ENCODE results near the gene NTM.

Gene NTM

DNA sequence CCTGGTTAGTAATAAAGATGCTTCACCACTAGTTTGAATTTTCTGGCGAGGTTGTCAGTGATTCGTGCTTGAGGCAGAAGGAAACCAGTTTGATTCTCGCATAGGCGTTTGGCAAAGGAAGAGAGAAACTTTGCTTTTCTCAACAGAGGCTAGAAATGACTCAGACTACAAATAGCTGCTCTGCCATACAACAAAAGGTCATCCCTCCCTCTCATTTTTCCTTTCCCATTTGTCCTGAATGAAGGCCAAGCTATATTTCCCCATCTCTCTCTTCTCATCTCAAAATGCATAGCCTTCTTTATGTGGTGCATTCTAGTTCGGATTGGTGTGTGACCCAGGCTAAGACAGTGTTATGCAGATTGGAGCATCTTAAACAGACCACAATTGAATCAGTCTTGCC, 741.4 kb downstream of the NTM start:
- no peak for DNase-seq

DNA sequence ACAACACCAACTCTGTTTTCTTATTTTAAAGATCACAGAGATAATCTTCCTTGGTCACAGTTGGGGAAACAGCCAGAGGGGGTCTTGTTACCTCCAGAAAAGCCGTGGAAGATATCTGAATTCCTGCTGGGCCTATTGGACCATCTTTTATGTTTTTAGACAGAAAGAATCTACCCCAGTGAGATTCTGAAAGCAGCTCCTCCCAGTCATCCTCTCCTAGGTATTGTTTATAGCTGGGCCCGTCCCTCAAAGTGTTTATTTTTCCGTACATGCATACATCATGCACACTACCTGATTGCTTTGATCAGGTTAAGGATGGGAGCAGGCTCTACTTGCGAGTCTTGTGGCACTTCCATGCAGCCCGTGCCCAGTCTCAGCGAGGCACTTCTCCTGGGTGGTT, 742.4 kb downstream of the NTM start:
- DNase-seq: no peak

DNA sequence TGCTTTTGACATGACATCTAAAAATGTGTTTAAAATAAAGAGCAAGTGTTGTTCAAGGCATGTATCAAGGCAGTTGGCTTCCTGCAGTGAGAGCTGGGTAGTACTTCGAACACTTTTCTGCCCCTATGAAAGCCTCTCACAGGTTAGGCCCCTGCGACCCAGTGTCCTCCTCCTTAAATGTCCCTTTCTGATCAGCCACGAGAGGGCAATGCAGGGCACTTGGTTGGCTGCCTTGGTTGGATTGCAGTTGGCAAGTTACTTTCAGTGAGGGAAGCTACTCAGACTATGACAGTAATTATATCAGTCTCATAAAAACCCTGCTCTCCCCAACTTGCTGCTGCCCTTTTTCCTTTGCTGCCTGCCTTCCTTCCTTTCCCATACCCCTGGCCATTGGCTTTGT, 743.8 kb downstream of the NTM start:
- no peak for DNase-seq

DNA sequence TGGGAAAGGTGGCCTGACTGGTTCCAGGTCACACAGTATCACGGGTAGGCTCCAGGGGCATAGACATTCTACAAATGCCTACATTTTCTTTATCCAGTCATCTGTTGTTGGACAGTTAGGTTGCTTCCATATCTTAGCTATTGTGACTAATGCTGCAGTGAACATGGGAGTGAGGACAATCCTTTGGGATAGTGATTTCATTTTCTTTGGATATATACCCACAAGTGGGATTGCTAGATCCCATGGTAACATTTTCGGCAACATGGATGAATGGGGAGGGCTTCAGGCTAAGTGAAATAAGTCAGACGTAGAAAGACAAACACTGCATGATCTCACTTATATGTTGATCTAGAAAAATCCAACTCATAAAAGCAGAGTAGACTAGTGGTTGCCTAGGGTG, 744.3 kb downstream of the NTM start:
- no peak for DNase-seq

DNA sequence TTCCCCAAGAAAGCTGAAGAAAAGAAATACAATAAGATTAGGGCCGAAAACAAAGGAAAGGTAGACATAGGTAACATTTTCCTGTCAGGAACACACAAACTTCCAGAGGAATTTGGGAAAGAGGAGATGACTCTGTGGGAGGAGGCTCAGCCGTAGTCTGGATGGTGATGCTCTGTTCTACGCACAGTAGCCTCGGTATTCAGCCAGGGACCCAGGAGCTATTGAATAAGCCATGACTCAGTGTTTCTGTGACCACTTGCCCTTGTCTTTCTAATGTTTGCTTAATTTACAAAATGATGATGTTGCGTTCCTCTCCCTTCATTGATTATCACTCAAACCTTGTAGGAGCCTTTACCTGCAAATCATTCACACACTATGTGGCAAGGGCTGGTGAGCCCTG, 745.0 kb downstream of the NTM start:
- DNase-seq: no peak

DNA sequence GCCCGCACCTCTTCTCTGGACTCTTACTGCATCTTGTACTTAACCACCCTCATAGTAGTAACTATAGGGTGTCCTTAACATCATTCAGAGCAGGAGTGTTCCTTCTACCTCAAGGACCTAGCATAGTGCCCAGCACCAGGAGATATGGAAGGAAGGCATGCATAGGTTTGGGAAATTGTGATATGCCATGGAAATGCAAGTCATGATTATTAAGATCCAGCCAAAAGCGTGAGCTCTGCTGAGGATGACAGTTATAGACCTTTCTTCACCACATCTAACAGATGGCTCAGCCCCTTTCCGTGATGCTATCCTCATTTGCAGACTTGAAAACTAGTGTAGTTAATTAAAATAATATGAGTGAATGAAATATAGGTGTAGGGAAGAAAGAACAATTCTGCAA, 746.1 kb downstream of the NTM start:
- no peak for DNase-seq

DNA sequence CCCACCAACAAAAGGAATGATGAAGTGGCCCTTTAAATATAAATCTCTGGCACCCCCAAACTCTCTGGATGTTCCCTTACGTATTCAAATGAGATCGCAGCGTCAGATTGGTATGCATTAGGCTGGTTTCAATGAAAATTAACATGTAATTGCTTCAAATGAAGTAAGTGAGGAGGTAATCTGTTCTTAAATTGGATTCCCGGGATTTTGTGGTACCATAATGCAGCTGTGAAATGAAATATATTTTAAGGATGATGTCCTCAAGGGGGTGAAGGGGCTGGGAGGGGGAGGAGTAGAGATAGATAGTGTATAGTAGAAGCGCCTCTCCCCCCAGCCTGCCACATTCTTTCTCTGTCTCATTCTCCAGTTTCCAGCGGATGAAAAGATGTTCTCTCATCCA, 748.2 kb downstream of the NTM start:
- no peak for DNase-seq

DNA sequence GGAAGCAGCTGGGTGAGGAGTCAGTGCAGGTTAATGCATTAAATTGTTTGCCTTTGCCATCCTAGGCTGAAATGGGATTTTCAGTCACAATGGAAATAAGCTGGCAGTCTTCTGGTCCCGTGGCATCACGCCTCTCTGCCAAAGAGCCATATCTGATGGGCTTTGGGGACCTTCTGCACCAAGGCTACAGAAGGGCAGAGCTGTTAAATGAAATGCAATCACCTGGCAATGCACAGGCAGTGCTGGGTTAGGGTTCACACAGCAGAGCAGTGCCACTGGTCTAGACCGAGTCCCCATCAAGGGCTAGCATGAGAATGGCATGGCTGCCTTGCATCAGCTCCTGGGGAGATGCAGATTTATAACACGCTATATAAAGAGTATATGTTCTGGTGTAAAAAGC, 749.2 kb downstream of the NTM start:
- DNase-seq: no peak

DNA sequence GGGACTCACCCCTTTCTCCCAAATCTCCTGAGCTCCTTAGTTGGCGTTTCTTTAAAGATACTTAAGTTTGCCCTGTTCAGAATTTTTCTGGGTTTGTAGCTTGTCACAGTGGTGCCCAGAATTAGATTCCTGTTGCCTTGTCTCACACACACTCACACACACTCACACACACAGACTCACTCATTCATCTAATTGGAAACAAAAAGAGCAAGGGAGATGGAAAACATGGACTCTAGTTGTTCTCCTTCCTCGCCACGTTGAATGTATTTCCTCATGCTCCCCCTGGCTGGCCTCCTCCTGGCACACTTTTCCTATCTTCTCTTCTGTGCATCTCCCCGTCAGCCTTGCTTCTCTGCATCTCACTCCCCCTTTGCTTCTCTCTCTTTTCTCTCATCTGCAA, 752.3 kb downstream of the NTM start:
- DNase-seq: no peak

DNA sequence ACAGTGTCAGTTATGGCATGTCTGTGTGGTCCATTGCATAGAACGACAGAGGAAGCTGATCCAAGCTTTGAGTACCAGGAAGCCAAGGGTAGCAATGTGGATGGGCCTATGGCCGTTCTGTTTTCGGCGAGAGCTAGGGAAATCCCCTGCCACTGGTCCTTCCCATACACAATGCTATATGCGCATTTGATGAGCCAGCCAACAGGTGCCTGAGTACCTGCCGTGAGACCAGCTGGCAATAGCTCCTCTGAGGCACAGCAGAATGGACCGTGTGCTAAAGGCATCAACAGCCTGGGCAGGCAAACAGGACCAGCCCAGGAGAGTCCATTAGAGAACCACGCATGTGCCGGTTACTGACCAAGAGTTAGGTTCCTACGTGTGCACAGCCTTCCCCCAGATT, 753.0 kb downstream of the NTM start:
- no peak for DNase-seq

DNA sequence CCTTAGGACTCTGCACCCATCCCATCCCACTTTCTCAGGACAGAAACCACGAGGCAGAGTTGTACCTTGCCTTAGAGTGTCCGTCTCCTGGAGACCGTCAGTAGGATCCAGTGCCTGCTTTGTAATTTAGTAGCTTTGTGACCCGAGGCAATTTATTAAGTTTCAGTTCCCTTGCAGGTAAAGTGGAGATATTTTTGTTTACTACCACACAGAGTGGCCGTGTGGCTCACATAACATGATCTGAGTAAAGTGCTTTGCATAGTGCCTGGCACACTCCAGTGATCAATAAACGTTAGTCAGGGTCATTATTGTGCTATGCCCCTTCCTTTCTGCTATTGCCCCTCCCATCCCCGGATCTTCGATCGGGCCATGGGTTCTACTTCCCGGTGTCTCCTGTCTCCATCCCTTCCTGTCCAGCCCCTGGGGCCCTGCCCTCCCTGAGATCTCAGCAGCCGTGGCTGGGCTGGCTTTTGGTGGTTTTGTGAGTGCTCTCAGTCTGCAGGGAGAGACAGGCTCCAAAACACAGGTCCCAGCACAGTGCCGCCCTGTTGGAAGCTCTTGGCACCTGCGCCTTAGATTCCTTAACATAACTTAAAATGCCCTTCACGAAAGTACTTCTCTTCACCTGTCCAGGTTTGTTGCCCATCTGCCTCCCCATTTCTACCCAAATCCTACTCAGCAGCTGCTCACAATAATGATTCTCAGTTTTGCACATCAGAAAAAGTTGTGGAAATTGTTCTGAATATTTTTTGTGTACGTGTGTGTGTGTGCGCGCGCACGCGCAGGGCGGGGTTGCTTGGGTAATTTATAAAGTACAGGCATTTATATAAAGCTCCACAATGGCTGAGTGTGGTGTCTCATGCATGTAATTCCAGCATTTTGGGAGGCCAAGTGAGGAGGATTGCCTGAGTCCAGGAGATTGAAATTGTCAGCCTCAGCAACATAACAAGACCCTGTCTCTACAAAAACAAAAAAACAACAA, 753.7 kb downstream of the NTM start:
- DNase-seq: no peak

DNA sequence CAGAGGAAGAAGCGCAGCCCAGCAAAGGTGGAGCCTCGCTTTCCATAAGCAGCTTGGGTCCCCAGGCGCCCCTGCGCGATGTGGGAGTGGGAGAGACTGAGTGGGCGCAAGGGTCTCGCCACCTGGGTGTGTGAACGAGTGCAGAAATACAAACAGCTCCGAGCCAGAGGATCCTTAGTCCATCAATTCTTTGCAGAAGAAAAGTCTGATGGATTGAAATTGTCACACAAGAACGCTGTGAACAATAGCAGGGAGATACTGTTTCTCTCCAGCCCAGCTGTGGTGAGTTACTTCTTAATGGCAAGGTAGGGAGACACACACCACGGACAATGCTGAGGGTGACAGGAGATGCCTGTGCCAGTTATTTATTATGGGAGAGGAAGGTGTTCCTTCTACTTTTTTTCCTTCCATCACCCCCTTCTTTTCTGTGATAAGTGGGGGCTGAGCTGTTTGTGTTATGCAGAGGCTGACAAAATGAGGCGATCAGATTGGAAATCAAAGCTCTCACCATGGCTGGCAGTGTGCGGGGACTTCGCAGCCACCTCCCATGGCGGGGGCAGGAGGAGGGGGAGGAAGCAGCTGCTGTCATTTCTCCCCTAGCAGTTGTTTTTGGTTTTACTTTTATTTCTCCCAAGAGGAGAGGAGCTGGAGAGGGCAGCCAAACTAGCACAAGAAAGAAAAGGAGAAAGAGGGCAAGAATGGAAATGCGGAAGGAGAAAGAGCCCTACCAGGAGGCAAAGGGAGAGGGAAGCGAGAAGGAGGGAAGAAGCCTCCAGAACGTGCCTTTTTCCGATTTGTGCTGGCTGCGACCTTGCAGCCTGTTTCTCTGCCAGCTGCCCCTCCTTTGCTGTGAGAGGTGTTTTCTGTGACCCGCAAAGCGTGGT, 755.8 kb downstream of the NTM start:
- DNase-seq: no peak

DNA sequence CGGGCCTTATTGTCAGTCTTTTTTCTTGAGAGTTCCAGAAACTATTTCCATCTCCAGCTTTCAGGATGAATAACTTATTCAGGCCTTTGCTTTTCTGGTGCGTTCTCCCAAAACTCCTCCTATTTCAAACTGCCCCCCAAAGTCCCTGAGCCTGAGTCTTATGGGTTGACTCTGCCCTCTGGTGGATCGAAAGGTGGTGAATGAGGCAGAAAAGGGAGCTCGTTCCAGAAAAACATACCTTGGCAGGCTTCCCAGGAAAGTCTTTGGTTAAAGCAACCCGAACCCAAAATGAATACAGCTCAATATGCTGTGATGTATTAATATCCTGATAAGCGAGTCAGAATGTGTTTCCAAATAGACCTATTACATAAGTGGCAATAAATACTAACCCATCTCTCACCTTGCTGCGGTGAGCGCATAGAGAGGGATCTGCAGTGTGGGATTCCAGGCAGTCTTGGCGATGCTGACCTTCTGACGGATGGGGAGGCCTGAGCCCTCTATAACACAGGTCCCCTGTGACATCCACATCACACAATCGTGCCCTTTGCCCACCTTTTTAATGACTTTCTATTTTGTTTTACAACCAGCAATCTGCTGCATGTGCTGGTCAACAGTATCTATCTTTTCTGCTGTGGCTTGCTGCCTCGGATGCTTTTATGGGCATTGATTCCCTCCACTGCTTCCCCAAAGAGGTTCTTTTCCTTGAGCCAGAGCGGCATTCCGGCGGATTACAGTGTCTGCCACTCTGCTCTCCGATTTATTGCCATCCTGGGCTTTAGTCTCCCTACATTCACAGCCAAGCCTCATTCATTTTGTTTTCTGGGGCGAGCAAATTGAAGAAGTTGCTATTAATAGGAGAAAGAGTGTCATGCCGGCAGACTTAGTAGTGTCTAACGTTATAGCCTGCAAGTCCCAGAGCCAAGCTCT, 756.8 kb downstream of the NTM start:
- DNase-seq: no peak

DNA sequence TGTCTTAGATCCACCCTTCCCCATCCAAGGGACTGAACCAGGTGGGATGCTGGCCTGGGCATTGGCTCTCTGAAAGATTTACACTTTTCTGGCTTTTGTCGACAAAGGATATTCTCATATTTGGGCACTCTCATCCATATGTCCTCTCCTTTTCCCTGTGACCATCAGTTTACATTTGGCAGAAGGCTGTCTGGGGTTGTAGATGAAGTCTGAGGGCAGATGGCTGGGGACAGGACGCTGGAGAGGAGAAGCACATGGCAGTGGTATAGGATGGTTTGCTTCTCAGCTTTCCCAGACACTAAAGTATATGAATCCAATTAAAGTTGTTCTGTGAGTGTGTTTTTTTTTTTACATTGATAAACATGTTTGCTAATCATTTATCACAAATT, 757.5 kb downstream of the NTM start:
- DNase-seq: no peak

DNA sequence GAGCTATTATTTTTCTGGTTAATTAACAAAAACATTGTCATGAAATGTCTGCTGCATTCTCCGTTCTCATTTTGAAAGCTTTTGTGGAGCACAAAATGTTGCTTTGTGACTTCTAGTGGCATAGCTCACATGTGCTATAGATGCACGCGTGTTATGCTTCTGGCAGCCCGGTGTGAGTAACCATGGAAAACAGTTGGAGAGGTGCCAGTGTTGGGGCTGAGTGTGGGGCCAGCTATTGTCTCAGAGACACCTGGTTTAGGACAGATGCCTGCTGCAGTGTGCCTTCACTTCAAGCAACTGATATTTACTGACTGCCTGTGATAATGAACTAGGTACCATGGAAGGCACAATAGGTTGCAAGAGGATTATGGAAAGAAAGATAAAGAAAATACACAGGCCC, 760.6 kb downstream of the NTM start:
- DNase-seq: no peak

DNA sequence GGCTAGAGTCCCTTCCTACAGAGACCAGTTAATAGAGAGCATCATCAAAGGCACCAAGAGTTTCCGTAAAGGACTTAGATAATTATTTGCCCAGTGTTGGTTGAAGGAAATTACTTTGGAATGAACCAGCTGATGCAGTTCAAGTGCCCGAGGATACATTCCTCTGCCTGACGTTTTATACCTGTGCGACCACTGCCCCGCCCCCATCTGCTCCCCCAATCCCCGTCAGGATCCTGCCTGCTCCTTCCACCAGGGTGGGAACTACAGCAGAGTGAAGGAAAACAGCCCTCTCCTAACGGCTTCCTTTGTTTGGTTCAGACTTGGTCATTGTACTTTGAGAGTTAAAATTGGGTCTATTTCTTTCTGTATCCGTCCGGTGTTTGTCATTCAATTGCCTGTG, 761.5 kb downstream of the NTM start:
- DNase-seq: no peak

DNA sequence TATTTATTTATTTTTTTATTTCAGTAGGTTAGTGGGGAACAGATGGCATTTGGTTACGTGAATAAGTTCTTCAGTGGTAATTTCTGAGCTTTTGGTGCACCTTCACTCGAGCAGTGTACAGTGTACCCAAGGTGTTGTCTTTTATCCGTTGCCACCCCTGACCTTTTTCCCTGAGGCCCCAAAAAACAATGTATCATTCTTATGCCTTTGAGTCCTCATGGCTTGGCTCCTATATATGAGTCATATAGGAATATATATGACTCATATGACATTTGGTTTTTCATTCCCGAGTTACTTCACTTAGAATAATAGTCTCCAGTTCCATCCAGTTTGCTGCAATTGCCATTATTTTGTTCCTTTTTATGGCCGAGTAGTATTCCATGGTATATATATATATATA, 763.9 kb downstream of the NTM start:
- DNase-seq: no peak

DNA sequence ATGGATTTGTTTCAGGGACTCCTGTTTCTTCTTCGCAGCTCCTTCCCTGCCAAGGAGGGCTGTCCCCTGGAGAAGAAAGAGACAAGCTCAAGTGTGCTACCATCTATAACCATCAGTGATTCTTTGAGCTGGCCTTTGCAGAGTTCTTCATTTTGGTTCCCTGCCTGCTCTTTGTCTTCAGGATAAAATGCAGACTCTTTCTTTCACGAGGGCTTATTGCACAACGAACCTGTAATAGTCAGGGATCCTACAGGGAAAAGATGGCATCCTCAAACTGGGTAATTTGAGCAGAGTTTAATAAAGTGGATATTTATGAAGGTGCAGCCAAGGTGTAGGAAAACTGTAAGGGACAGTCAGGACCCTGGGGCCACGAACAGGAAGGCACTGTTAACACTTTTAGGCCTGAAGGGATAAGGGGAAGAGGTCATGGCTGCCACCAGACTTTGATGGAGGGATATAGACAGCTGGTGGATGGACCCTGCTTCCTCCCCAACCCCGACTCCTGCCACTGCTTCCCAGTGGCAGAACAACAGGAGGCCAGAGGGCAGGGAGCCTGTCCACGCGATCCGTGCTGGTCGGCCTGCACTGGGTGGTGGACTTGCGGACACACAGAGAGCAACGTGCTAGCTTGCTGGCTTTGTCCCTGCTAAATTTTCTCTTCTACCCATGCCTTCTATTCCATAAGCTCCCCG, 767.0 kb downstream of the NTM start:
- DNase-seq: no peak

DNA sequence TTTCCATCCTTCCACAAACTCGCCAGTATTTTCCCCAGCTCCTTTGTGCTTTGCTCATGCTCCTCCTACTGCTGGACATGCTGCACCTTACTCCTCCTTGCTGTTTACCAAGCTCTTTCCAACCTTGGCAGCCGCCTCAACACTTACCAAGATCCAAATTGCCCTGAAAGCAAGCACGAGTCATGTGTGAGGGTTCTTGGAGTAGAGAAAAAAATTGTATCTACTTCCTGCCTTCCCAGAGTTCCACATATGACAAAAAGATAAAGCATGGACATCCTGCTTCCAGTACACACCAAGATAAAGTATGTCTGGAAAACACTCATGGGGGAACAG, 767.5 kb downstream of the NTM start:
- DNase-seq: no peak

DNA sequence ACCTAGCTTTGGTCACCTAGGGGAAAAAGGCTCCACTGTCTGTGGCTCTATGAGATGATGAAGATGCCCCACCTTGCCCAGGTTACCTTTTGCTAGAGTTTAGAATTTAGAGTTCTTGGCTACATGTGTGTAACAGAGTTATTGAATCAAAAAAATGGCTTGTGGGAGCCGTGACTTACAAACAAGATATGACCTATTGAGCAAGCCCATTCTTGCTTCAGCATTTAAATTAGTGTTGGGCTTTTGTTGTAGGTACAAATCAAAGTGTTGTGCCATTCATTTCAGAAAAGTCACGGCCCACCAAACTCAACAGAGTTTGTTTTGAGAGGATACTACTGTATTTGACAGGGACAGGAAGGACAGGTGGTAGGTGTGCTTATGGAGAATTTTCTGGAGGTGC, 768.8 kb downstream of the NTM start:
- no peak for DNase-seq

DNA sequence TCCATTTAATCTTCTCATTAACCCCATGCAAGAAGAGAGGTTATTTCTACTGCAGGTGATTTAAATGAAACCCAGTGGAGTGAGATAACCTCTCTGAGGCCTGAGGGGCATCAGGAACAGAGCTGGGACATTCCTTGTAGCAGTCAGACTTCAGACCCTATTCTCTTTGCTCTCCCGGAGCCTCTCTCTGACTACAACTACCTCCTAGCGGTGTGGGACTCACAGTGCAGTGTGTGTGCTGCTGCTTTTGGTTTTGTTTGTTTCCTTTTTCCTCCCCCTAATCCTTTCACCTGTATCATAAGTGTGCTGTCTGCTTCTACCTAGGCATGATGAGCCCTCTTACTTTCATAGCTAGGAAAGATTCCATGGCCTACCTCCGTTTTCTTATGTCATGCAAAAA, 769.6 kb downstream of the NTM start:
- DNase-seq: no peak

DNA sequence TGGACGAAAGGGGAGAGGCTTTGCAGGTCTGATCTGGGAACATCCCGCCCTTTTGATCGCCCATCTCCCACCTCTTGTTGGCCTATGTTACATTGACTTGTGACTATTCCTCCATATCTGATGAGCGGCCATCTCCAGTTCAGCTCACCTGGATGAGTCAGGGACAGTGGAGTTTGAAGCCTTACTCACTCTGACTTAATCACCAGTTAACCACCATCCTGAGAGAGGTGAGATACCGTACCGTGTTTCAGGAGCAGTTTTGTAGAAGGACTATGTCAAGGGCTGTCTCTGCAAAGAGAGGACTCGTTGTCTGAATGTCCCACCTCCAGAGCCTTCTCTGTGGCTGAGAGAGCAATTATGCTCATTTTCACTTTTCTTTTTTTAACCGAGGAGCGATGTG, 771.7 kb downstream of the NTM start:
- DNase-seq: no peak

DNA sequence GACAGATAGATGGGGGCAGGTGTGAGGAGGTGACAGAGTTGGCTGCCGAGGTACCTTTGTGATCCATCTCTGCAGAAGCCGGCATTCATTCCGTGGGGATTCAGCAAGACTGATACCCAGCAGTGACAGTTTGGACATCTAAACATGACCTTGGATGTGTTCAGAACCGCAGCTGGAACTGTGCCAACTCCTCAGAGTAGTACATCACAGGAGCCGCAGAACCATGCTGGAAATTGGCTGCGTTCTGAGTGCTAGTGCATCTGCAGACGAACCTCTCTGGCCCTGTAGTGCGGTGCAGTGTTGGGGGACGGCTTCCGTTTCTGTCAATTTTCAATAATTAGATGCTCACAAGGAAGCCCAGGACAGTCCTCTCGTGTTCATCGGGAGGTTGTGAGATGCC, 772.1 kb downstream of the NTM start:
- no peak for DNase-seq
